Osteocyte (in vitro differentiated cells): ENCODE results near the gene MAP3K3. TPM values are rescaled to one million over a fixed set of nuclear protein-coding genes. Genes with fewer than 3 reads are reported as not detected.

Experiments used
- DNase-seq: peaks from one replicate; pipeline ENCODE4 v3.0.0; 2021; ENCODE audit warnings: mixed read lengths; ENCODE audit not compliant: unreplicated experiment; ENCODE audit errors: extremely low spot score
- H3K27ac Mint-ChIP-seq: one replicate; pipeline ENCODE4 v1.8.0; 2021; ENCODE audit warnings: mild to moderate bottlenecking, mixed read lengths; ENCODE audit not compliant: unreplicated experiment
- H3K27me3 Mint-ChIP-seq: one replicate; pipeline ENCODE4 v1.8.0; 2021; ENCODE audit warnings: mixed read lengths; ENCODE audit not compliant: unreplicated experiment
- H3K36me3 Mint-ChIP-seq: one replicate; pipeline ENCODE4 v1.8.0; 2021; ENCODE audit warnings: mixed read lengths; ENCODE audit not compliant: unreplicated experiment
- H3K4me1 Mint-ChIP-seq: one replicate; pipeline ENCODE4 v1.8.0; 2021; ENCODE audit warnings: mixed read lengths; ENCODE audit not compliant: unreplicated experiment
- H3K4me3 Mint-ChIP-seq: one replicate; pipeline ENCODE4 v1.8.0; 2021; ENCODE audit warnings: mild to moderate bottlenecking, moderate library complexity, mixed read lengths; ENCODE audit not compliant: unreplicated experiment
- H3K9me3 Mint-ChIP-seq: one replicate; pipeline ENCODE4 v1.8.0; 2021; ENCODE audit warnings: mixed read lengths; ENCODE audit not compliant: unreplicated experiment
- total RNA-seq: library from RNA; stranded (reverse); gene quantifications from 2 replicates; pipeline ENCODE4 v1.2.1, GENCODE V29; 2021
- TF ChIP-seq, protein P1 (sequence below): fragments of 200-600 bp; sonication (generic); IDR thresholded peaks from 2 replicates; pipeline ENCODE4 v1.5.0; 2021; ENCODE audit warnings: antibody characterized with exemption, mild to moderate bottlenecking, moderate library complexity

Gene MAP3K3
- total RNA-seq, 1 donor from 2014 or later = 41.0 TPM

DNA sequence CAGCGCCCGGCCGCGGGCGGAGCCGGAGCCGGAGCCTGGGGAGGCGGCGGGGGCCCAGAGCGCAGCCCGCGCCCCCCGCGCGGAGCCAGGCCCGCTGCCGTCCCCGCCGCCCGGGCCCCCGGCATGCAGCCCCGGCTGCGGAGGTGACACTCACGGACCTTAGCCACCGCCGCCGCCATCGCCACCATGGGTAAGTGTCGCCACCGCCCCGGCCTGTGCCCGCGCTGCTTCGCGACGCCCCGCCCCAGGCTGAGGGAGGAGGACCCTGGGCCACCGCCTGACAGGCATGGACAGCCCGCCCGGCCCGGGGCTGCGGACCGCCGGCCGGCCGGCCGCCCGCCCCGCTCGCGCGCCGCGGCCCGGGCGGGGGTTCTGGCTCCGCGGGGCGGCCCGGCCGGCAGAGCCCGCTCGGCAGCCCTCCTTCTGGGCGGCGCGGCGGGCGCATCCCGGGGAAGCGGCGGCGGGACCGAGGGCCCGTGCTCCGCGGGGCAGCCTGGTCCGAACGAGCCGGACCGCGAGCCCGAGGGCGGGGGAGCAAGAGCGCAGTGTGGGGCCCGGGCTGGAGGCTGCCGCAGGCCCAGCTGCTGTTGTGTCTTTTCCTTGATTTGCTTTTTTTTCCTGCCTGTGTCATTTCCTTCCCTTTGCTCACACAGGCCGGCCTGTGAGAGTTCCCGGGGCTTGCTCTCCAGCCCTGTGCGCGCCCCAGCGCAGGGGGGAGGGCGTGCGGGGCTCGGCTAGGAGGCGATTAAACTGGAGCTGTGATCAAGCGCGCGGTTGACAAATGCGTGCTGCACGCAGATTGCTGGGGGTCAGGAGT, 565 bp downstream of the MAP3K3 start:
- peak; percentile 89 for DNase-seq
- no peaks in the 10 kb centered on the region for H3K36me3 Mint-ChIP-seq
- peaks cover under 1% of the 10 kb centered on the region for H3K27me3 Mint-ChIP-seq
- H3K4me1 Mint-ChIP-seq = peaks cover 40% of the 10 kb centered on the region
- TF ChIP-seq, protein P1, sequence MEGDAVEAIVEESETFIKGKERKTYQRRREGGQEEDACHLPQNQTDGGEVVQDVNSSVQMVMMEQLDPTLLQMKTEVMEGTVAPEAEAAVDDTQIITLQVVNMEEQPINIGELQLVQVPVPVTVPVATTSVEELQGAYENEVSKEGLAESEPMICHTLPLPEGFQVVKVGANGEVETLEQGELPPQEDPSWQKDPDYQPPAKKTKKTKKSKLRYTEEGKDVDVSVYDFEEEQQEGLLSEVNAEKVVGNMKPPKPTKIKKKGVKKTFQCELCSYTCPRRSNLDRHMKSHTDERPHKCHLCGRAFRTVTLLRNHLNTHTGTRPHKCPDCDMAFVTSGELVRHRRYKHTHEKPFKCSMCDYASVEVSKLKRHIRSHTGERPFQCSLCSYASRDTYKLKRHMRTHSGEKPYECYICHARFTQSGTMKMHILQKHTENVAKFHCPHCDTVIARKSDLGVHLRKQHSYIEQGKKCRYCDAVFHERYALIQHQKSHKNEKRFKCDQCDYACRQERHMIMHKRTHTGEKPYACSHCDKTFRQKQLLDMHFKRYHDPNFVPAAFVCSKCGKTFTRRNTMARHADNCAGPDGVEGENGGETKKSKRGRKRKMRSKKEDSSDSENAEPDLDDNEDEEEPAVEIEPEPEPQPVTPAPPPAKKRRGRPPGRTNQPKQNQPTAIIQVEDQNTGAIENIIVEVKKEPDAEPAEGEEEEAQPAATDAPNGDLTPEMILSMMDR = no peak
- H3K9me3 Mint-ChIP-seq = no peaks in the 10 kb centered on the region
- H3K4me3 Mint-ChIP-seq = peak overlapping the region; percentile 99
- peak overlapping the region; percentile 90 for H3K27ac Mint-ChIP-seq

DNA sequence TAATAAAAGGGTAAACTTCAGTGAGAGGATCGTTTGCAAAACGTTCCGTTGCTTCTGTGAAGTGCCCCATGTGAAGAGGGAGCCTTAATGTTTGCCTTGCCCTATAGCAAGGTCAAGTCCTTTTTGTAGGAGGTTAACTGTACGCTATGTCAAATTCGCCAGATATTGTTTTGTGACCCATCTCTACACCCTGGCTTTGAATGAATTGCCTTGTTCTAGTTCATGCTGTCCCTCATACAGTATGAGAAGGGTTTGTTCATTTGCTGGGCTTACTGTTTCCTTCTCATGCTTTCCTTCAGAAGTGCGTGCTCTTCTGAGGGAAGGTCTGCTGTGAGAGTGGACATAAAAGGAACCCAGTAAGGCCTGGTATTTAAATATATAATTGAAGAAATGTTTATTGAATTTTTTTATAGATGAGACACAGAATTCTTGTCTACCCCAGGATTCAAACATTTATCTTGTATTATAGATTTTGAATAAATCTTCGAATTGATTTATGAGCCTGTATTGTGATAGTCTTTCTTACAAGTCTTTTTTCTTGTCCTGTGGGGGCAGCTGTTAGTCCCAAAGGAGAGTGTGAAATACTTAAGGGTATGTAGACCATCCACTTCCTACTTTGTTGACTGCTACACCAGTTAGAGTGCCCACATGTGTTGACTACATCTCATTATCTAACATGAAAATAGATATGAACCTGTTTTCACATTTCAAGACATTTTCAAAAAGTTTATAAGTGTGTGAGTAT, 1.7 kb downstream of the MAP3K3 start:
- H3K36me3 Mint-ChIP-seq = no peaks in the 10 kb centered on the region
- TF ChIP-seq, protein P1 = no peak
- H3K4me1 Mint-ChIP-seq = peaks cover 40% of the 10 kb centered on the region
- H3K4me3 Mint-ChIP-seq = peak overlapping the region; percentile 99
- no peaks in the 10 kb centered on the region for H3K27me3 Mint-ChIP-seq
- H3K9me3 Mint-ChIP-seq = no peaks in the 10 kb centered on the region
- H3K27ac Mint-ChIP-seq = peak overlapping the region; percentile 90
- no peak for DNase-seq

DNA sequence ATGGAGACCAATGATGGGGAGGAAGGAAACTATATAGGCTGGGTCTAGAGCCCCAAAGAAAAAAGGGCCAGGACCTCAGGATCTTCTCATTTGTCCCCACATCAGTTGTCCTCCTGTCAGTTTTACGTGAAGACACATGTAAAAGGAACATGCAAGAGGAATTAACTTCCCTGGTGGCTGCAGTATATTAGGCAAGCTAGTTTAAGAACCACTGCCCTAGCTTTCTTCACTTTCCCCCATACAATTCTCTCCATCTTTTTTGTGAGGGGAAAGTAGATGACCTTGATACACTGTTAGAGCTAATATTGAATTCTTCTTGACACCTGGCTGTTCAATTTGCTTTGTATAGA, 2.3 kb downstream of the MAP3K3 start:
- Mint-ChIP-seq H3K4me1 (peaks cover 40% of the 10 kb centered on the region), H3K9me3 (no peaks in the 10 kb centered on the region), H3K4me3 (peak overlapping the region; percentile 45), H3K27ac (no peak overlapping the region), H3K36me3 (no peaks in the 10 kb centered on the region), H3K27me3 (no peaks in the 10 kb centered on the region)
- DNase-seq = no peak
- TF ChIP-seq, protein P1 = no peak

DNA sequence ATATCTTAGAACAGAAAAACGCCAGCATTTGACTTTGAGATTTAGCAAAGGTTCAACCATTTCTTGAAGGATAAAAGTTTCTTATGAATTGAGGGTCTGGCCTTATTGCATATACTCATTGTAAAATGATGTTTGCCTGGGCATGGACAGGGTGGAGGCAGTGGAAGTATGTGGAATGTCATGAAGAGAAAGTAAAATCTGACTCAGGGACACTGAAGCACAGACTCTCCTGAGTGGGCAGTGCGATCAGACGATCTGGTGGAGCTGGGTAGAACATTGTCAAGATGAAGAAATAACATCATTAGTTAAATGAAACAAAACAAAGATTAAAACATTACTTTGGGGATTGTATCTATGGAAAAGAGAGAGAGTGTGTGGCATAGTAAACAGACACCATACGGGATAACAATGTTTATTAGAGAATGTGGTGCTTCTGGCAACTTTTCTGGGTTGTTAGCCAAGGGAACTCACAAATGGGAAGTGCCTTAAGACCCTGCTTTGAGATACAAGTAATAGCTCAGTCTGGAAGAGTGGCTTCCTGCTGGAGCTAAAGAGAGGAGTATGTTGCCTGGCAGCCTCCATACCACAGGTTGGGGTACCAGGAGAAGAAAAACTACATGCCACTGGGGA, 4.4 kb downstream of the MAP3K3 start:
- peaks cover 2% of the 10 kb centered on the region for H3K36me3 Mint-ChIP-seq
- H3K4me3 Mint-ChIP-seq = no peak overlapping the region
- peaks cover 36% of the 10 kb centered on the region for H3K4me1 Mint-ChIP-seq
- TF ChIP-seq, protein P1 = no peak
- H3K9me3 Mint-ChIP-seq = no peaks in the 10 kb centered on the region
- H3K27ac Mint-ChIP-seq = peak overlapping the region; percentile 73
- peak; percentile 13 for DNase-seq
- H3K27me3 Mint-ChIP-seq = no peaks in the 10 kb centered on the region

DNA sequence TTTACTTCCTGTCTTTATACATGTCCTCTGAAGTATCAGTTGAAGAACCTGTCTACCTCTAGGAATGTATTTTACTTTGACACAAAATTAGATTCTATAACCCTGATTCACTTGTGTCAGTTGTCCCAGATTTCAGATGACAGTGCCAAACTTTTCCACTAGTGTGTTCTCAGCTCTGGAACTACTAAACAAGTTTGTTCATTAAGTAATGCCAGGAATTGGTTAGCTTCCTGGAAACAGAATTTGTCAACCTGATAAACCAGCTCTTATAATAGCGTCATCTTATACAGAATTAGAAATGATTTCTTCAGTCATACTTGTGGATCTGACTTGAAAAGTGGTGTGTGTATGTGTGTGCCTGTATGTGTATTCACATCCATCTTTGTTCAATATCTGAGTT, 7.4 kb downstream of the MAP3K3 start:
- TF ChIP-seq, protein P1 = no peak
- peaks cover 5% of the 10 kb centered on the region for H3K36me3 Mint-ChIP-seq
- H3K27me3 Mint-ChIP-seq = no peaks in the 10 kb centered on the region
- no peaks in the 10 kb centered on the region for H3K9me3 Mint-ChIP-seq
- no peak overlapping the region for H3K27ac Mint-ChIP-seq
- DNase-seq = no peak
- H3K4me1 Mint-ChIP-seq = peaks cover 25% of the 10 kb centered on the region
- H3K4me3 Mint-ChIP-seq = no peak overlapping the region
